AG10803 (cell line): ENCODE results near the gene ALDH1A3.
A peak's percentile ranks its signal among the peaks of the same experiment; 100 is the strongest.

Source experiments
- DNase-seq: peaks from one replicate; pipeline ENCODE4 v3.0.0; 2010; ENCODE audit warnings: low read depth
- H3K4me3 ChIP-seq: 2 replicates; pipeline ENCODE4 v1.5.1; 2011; ENCODE audit warnings: mild to moderate bottlenecking, low read length, control low read depth
- CTCF ChIP-seq: conservative IDR thresholded peaks from 2 replicates; pipeline ENCODE4 v1.5.1; 2011; ENCODE audit warnings: mild to moderate bottlenecking, low read length, control low read depth, inconsistent platforms

The ALDH1A3 gene

GRCh38 chr15:100934166-100934565 lies 54.5 kb downstream of the ALDH1A3 start:
- TF ChIP-seq CTCF = no peak
- H3K4me3 ChIP-seq = no peak overlapping the region
- peak; percentile 55 for DNase-seq

- no peak overlapping the region for H3K4me3 ChIP-seq
- no peak for DNase-seq
- 0 out of 2 replicates have a peak, but pooled peaks have one; percentile 15 for TF ChIP-seq CTCF
Measured at GRCh38 chr15:100934726-100935125, 55.1 kb downstream of the ALDH1A3 start.

- H3K4me3 ChIP-seq = no peak overlapping the region
- no peak for DNase-seq
- TF ChIP-seq CTCF = no peak
Measured at GRCh38 chr15:100937171-100937570, 57.5 kb downstream of the ALDH1A3 start.

GRCh38 chr15:100939791-100940190 lies 60.2 kb downstream of the ALDH1A3 start:
- no peak for DNase-seq
- H3K4me3 ChIP-seq = no peak overlapping the region
- no peak for TF ChIP-seq CTCF

- no peak for DNase-seq
- 0 out of 2 replicates have a peak, but pooled peaks have one; percentile 2 for TF ChIP-seq CTCF
- H3K4me3 ChIP-seq = no peak overlapping the region
Measured at GRCh38 chr15:100940767-100941379, 61.2 kb downstream of the ALDH1A3 start.

- no peak for TF ChIP-seq CTCF
- H3K4me3 ChIP-seq = no peak overlapping the region
- no peak for DNase-seq
Measured at GRCh38 chr15:100941536-100941935, 61.9 kb downstream of the ALDH1A3 start.

GRCh38 chr15:100942656-100943425 lies 63.2 kb downstream of the ALDH1A3 start:
- TF ChIP-seq CTCF = no peak
- no peak for DNase-seq
- no peak overlapping the region for H3K4me3 ChIP-seq
